Left lobe of liver (tissue), 2 donors: ENCODE results near the gene DEUP1. TPM values are rescaled to one million over a fixed set of nuclear protein-coding genes. Genes with fewer than 3 reads are reported as not detected.
A peak's percentile ranks its signal among the peaks of the same experiment; 100 is the strongest.
"Not testable (repeated sequence)": the region's sequence is repeated elsewhere in the genome, so short reads cannot be mapped to it uniquely, and the experiment has no call there.

Source experiments
- ATAC-seq: fragments of 200-7000 bp; cut with Tn5 transposase; one replicate; pipeline ENCODE4 v1.9.1; 2020; ENCODE audit warnings: mild to moderate bottlenecking, moderate library complexity
- DNase-seq: peaks from one replicate; pipeline ENCODE4 v3.0.0-alpha.2; 2020; ENCODE audit warnings: low spot score
- total RNA-seq: library from RNA; stranded (reverse); gene quantifications from one replicate; pipeline ENCODE4 v1.2.1, GENCODE V29; 2021
- donor health status: DM: no; HTN: no; CAD: no; lungs with moderate emphysema.
- donor health status: DM: no; HTN: yes; CAD: no.

Gene DEUP1
- not detected for total RNA-seq

GRCh38 chr11:93330446-93330984 is at the start of gene DEUP1:
DEUP1 (plus strand) TSS chr11:93330742; CDS start chr11:93332260, 1,518 bp downstream.
- DNase-seq: peak; percentile 48
- peak; percentile 77 for ATAC-seq

GRCh38 chr11:93285430-93285829 is 45.1 kb upstream of the DEUP1 start:
- ATAC-seq: no peak
- DNase-seq: no peak

DNA sequence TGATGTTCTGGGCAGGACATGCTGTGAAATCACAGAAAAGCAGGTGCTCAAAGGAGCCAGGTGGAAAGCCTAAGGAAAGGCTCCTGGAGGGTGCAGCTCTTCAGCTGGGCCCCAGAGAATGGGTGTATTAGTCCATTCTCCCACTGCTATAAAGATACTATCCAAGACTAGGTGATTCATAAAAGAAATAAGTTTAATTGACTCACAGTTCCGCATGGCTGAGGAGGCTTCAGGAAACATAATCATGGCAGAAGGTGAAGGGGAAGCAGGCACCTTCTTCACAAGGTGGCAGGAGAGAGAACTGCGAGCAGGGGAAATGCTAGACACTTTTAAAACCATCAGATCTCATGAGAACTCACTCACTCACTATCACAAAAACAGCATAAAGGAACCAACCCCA is 43.1 kb upstream of the DEUP1 start:
- no peak for ATAC-seq

GRCh38 chr11:93288079-93288478 is 42.5 kb upstream of the DEUP1 start:
- ATAC-seq: no peak
- DNase-seq: no peak

More for the DNA sequence above, 43.1 kb upstream of the DEUP1 start:
- no peak for DNase-seq

GRCh38 chr11:93288767-93289166 is 41.8 kb upstream of the DEUP1 start:
- ATAC-seq (no peak), DNase-seq (no peak)

DNA sequence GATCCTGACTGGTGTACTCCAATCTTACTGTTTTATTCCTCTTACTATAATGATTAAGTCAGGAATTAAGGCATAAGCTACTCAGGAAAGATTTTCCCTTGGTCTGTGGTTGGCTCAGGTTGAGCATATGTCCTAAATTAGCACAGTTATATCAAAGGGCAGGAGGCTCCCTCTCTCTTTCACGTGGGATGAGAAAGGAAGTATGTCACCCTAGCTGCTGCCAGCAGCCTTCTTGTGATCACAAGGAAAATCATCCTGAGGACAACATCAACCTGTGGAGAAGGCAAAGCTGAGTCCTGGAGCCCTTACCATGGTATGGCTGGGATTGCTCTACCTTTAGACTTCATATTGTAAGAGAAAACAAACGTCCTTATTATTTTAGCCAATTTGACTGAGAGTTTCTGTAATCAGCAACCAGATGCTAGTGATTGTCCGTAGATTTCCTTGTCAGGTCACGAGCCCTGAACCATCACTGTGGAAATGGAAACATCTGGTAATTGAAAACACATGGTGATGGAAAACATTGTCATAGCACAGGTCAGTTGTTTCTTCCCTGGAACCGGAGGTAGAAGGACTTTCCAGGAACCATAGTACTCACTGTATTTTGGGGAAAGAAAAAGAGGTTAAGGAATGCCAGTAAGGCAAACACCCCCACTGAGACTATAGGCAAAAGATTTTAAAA is 40.6 kb upstream of the DEUP1 start:
- no peak for DNase-seq

GRCh38 chr11:93291110-93291509 is 39.4 kb upstream of the DEUP1 start:
- no peak for DNase-seq
- no peak for ATAC-seq

More for the DNA sequence above, 40.6 kb upstream of the DEUP1 start:
- no peak for ATAC-seq

DNA sequence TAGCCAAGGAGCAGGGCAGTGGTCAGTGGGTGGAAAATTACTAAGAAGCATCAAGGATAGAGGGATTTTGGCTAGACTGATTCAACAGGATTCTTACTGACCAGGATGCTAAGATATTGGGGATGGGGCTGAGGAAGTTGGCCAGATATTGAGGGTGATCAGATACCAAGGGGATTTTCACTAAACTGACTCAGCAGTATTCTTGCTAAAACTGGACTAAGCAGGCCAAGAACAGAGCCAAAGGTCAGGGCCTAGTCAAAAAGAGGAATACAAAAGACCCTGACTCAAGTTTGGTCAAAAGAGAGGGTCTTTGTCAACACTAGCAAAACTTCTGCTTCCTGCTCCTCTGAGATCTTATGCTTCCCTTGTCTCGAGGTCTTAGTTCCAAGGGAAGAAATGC is 38.6 kb upstream of the DEUP1 start:
- no peak for ATAC-seq
- DNase-seq: no peak

DNA sequence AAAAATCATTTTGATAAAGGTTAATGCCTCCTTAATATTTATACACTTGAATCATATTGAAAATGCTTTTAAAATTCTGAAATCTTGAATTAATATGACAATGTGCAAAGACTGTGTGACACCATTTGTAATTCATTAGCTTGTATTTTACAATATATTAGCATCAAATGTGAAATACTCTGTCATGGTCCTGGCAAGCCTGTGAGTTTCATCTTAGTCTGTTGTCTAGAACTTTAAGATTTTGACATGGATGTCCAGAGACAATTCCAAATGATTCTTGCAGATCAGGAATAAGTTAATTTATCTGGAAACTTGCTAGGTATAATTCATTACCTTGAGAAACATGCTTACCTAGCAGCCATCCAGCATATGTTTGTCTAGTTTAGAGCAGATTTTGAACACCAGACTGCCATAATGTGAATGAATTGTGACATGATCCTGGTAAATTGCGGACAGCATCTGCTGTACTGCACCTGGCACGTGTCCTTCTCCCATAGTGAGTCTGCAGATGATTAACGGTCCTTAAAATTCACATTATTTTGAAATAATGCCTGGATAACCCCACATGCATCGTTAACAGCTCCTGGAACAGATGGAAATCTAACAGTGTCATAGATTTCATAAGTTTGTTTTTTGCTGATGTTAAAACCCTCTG is 34.5 kb upstream of the DEUP1 start:
- DNase-seq: no peak
- ATAC-seq: no peak

GRCh38 chr11:93303689-93304088 is 26.9 kb upstream of the DEUP1 start:
- DNase-seq (no peak), ATAC-seq (no peak)

GRCh38 chr11:93314399-93314798 is 16.1 kb upstream of the DEUP1 start:
- ATAC-seq: not testable (repeated sequence)

GRCh38 chr11:93319224-93319839 is 11.2 kb upstream of the DEUP1 start:
- ATAC-seq: no peak
- no peak for DNase-seq

More at GRCh38 chr11:93314399-93314798, 16.1 kb upstream of the DEUP1 start:
- DNase-seq: not testable (repeated sequence)

DNA sequence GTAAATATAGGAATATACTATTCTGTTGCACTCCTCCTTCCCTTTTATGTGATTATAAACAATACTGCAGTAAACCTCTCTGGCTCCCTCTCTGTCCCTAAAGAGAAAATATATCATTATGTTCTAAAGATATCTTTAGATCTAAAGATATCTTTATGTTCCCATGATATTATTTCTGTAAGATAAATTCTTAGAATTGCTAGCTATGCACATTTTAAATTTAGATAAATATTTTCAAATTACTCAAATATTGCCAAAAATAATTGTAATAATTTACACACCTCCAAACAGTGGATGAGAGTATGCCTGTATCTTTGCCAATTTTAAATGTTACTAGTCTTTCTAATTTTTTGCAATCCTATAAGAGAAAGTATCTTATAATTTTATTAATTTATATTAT is 10.3 kb upstream of the DEUP1 start:
- no peak for ATAC-seq

GRCh38 chr11:93322207-93322606 is 8.3 kb upstream of the DEUP1 start:
- DNase-seq: no peak
- no peak for ATAC-seq

More for the DNA sequence above, 10.3 kb upstream of the DEUP1 start:
- DNase-seq: no peak

DNA sequence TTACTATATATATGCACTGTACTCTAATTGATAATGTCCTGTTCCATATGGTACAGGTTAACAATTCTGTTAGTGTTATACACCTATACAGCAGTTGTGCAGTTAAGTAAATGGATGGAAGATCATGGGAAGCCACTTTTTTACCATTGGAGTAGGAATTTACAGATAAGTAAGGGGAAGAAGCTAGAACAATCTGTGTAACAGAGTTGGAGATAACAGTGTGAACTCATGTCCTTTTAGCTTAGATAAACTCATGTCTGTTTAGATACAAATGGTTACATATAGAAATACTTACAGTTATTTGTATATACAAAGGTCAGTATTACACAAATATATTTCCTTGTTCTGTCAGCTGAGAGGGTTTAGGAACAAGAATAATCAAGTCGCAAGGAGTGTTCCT is 6.8 kb upstream of the DEUP1 start:
- ATAC-seq (no peak), DNase-seq (no peak)

- ATAC-seq: no peak
- no peak for DNase-seq
Measured at GRCh38 chr11:93324500-93324899, 6.0 kb upstream of the DEUP1 start.

DNA sequence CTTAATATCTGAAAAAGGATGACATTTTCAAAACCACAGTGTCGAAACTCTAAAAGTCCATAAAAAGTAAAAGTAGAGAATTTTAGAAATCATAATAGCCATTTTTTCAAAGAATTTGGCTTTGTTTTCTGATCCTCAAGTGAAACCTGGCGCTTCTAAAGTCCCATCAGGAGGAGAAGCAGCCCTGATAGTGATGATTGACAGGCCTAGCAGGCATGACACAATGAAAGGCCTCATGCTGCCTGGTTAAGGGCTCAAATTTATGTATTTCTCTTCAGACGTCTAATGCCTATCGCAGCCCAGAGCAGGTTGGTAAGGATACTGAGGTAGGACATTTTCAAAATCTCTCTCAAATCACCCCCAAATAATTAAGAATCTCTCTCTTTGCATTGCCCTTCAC is 3.9 kb upstream of the DEUP1 start:
- no peak for DNase-seq
- no peak for ATAC-seq

DNA sequence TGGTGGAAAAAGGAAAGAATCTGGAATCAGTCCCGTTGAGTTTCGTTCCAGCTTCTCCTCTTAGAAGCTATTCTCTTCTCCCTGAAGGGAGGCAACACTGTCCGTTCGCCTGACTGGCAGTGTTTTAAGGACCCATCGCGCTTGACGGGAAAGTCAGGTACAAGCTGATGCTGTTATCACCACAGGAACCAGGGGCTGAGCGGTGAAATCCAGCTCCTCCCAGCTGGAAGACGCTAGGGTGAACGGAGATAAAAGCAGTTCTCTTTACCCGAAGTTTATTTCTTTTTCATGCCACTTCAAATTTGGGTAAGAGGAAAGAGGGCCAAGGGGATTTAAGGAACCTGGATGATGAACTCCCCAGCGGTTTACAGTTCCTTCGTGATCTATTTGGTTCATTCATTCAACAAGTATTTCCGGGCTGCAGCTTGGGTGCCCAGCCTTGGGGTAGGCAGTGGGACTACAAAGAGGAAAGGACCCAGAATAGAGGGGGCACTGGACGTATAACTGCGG is 551 bp upstream of the DEUP1 start:
- DNase-seq (no peak), ATAC-seq (no peak)

- DNase-seq (no peak), ATAC-seq (no peak)
Measured at GRCh38 chr11:93340223-93340622, 9.7 kb downstream of the DEUP1 start.

- no peak for ATAC-seq
Measured at GRCh38 chr11:93344855-93345333, 14.4 kb downstream of the DEUP1 start.

DNA sequence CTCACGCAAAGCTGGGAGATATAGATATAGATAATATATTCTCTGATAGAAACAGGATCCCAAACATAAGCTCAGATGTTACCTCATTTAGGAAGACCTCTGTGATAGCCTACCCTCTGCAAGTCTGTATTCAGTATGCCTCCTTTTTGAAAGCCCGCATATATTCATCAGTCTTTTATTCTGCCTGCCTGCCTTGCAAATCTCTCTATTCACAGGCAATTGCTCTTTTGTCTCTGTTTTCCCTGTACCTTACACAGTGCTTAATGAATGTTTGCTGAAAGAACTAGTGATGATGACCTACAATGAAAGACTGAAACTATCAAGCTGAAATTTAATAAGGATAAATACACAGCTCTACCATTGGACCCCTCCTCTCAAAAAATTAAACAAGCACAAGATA is 18.4 kb downstream of the DEUP1 start:
- no peak for DNase-seq
- ATAC-seq: no peak

More at GRCh38 chr11:93344855-93345333, 14.4 kb downstream of the DEUP1 start:
- DNase-seq: no peak
